GM12873 (cell line): ENCODE results near the gene C12orf43.

Experiments used
- TF ChIP-seq, protein P1 (sequence below): IDR thresholded peaks from 2 replicates; pipeline ENCODE4 v1.5.1; 2012; ENCODE audit warnings: low read depth, mild to moderate bottlenecking, moderate library complexity, low read length, control low read depth; ENCODE audit not compliant: insufficient read depth; ENCODE audit errors: missing control alignments

C12orf43 gene

DNA sequence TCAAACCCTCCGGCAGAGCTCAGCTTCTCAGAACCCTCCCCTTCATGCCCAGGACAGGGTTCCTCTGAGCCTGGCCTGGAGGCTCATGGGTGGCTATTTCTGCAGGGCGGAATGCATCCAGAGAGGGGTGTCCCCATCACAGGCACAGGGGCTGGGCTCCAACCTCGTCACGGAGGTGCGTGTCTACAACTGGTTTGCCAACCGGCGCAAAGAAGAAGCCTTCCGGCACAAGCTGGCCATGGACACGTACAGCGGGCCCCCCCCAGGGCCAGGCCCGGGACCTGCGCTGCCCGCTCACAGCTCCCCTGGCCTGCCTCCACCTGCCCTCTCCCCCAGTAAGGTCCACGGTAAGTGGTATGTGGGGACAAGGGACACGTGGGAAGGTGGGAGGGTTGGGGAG lies 22.2 kb downstream of the C12orf43 start:
- TF ChIP-seq, protein P1, sequence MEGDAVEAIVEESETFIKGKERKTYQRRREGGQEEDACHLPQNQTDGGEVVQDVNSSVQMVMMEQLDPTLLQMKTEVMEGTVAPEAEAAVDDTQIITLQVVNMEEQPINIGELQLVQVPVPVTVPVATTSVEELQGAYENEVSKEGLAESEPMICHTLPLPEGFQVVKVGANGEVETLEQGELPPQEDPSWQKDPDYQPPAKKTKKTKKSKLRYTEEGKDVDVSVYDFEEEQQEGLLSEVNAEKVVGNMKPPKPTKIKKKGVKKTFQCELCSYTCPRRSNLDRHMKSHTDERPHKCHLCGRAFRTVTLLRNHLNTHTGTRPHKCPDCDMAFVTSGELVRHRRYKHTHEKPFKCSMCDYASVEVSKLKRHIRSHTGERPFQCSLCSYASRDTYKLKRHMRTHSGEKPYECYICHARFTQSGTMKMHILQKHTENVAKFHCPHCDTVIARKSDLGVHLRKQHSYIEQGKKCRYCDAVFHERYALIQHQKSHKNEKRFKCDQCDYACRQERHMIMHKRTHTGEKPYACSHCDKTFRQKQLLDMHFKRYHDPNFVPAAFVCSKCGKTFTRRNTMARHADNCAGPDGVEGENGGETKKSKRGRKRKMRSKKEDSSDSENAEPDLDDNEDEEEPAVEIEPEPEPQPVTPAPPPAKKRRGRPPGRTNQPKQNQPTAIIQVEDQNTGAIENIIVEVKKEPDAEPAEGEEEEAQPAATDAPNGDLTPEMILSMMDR: no peak

DNA sequence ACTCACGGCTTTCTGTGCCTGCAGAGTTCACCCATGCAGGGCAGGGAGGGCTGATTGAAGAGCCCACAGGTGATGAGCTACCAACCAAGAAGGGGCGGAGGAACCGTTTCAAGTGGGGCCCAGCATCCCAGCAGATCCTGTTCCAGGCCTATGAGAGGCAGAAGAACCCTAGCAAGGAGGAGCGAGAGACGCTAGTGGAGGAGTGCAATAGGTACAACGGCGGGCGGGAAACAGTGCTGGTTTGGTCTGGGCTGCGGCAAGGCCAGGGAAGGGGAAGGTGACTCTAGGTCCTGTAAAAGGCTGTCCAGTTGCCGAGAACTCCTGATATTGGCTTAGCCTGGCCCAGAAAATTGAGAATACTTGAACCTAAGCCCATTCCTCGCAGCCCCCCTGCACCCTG lies 22.8 kb downstream of the C12orf43 start:
- TF ChIP-seq, protein P1: no peak

DNA sequence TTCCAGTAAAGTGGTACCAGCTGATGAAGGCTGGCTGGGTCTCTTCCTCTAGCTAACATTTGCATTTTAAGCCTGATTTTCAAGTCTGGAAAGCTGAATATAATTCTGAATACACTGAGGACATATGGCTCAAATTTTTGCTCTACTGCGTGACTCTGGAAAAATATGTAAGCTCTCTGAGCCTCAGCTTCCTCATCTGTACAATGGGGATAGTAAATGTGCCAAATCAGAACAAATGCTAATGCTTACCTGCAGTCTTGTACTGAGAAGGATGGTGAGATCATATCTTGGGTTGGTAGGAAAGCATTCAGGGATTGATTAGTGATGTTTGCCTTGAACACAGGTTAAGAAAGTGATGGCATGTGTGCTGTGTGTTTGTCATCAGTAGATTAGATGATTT lies 23.3 kb downstream of the C12orf43 start:
- TF ChIP-seq, protein P1: no peak

DNA sequence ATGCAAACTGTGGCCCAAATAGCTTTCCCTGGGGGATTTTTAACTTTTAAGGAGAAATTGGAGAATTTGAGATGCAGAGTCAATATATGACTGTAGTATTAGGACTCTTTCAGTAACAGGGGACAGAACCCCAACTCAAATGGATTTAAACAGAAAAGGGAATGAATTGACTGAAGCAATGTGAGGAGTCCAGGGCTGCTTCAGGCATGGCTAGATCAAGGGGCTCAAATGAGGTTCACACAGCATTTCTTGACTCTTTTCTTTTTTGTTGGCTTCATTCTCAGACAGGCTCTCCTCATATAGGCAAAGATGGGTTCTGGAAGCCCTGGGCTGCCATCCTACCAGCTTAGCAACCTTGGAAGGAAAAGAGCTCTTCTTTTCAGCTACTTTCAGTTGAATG lies 24.3 kb downstream of the C12orf43 start:
- TF ChIP-seq, protein P1: no peak

DNA sequence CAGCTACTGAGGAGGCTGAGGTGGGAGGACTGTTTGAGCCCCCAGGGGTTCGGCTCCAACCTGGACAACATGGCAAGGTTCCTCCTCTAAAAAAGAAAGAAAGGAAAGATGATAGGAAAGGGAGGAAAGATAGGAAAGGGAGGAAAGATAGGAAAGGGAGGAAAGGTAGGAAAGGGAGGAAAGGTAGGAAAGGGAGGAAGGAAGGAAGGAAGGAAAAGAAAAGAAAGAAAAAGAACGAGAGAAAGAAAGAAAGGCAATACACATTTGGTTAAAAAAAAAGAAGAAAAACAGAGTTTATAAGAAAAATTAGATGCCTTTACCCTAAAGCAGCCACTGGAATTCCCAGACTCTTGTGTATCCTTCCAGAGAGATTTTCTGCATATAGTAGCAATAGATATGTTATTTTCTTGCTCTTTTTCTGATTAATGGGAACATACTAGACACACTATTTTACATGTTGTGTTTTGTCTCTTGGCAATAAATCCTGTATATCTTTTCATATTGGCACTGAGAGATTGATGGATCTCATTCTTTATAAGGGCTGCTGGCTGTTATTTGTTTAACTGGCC lies 25.7 kb downstream of the C12orf43 start:
- TF ChIP-seq, protein P1: no peak

DNA sequence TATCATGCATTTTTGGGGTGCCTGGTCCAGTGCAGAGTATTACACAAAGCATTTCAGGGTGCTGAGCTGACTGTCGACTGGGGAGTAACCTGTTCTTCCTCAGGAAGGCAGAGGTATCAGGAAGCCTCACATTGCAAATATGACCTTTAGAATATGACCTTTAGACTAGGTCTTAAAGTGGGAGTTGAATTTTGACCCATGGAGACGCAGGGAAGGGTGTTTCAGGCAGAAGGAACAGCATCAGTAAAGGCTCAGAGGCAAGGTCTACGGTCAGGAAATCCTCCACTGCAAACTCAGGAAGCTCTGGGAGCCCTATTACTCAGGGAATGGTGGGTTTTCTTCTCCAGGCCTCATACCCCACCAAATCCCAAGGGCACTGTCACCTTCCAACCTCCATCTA lies 26.6 kb downstream of the C12orf43 start:
- TF ChIP-seq, protein P1: no peak

DNA sequence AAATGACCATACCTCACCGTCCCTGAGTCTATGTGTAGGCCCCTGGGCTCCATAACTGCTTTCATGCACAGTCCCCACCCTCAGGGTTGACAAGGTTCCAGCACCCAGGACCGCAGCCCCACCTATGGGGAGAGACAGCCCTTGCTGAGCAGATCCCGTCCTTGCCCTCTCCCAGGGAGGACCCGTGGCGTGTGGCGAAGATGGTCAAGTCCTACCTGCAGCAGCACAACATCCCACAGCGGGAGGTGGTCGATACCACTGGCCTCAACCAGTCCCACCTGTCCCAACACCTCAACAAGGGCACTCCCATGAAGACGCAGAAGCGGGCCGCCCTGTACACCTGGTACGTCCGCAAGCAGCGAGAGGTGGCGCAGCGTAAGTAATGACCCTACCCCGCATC lies 27.6 kb downstream of the C12orf43 start:
- TF ChIP-seq, protein P1: no peak
